Smooth muscle cell of the brain vasculature (primary cell): Measurements from ENCODE around the gene ASPHD1.

Experiments
- DNase-seq: peaks from one replicate; pipeline ENCODE4 v3.0.0-alpha.2; 2012; ENCODE audit warnings: low read depth, low spot score

The ASPHD1 gene

GRCh38 chr16:29943846-29944799, 43.8 kb downstream of the ASPHD1 start:
- peak; percentile 76 for DNase-seq

- no peak for DNase-seq
Observed at GRCh38 chr16:29947897-29948296, 47.6 kb downstream of the ASPHD1 start.

DNA sequence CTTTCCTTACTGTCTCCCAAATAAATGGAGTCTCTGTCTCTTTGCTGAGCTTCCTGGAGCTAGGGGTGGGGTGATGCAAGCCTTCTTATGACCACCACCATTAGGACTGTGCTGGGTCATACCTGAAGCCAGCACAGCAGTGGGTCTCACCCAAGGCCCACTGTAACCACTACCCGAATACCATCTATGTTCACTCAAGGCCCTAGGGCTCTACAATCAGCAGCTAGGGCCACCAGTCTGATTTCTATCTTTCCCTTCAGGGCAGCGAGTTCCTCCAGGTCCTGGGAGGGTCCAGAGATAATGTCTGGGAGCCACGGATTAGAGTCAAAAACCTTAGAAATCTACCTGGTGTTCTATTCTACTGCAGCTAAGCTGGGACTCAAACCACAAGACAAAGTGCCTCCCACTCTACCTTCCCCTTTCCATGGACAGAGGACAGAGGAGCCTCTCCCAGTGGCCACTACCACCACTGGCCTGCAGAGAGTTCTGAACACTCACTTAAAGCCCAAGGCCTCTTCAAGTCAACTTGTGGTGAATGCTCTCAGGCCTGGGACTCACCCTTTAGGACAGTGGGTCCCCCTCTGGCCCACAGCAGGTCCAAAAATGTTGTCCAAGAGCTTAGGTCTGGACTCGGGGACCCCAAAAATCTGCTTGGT, 50.6 kb downstream of the ASPHD1 start:
- DNase-seq: no peak

GRCh38 chr16:29951625-29952365, 51.5 kb downstream of the ASPHD1 start:
- no peak for DNase-seq
